Keratinocyte (primary cell): ENCODE results near the gene CAMK2G. TPM values are rescaled to one million over a fixed set of nuclear protein-coding genes. Genes with fewer than 3 reads are reported as not detected.

ENCODE experiments used
- DNase-seq: peaks from one replicate; pipeline ENCODE4 v3.0.0-alpha.2; 2011; ENCODE audit warnings: low read depth, missing footprints, low spot score
- FAIRE-seq: peaks from 2 replicates; lab custom pipeline; 2011; peaks lifted over from hg19 to GRCh38; lab: Jason Lieb, UNC
- H2AFZ ChIP-seq: 2 replicates; pipeline ENCODE4 v1.6.0; 2012; ENCODE audit warnings: low read length, control low read depth, inconsistent platforms; ENCODE audit not compliant: control insufficient read depth
- H3K27ac ChIP-seq: 2 replicates; pipeline ENCODE4 v1.5.1; 2011; ENCODE audit warnings: low read length; ENCODE audit not compliant: control insufficient read depth, insufficient read depth
- H3K27me3 ChIP-seq: 3 replicates; pipeline ENCODE4 v1.6.0; 2011; ENCODE audit warnings: low read length; ENCODE audit not compliant: control insufficient read depth, insufficient read depth; ENCODE audit errors: extremely low read depth
- H3K36me3 ChIP-seq, 2 experiments: 2 replicates in 1 of 2; 3 replicates in 1 of 2; pipeline ENCODE4 v1.5.1; 2011; ENCODE audit warnings: low read length in 2 of 2, mild to moderate bottlenecking in 1 of 2; ENCODE audit not compliant: control insufficient read depth in 2 of 2, insufficient read depth in 2 of 2; ENCODE audit errors: extremely low read depth in 1 of 2
- H3K4me1 ChIP-seq: 3 replicates; pipeline ENCODE4 v1.5.1; 2011; ENCODE audit warnings: low read length; ENCODE audit not compliant: control insufficient read depth, insufficient read depth; ENCODE audit errors: extremely low read depth
- H3K4me2 ChIP-seq: 3 replicates; pipeline ENCODE4 v1.6.0; 2011; ENCODE audit warnings: low read depth, low read length; ENCODE audit not compliant: control insufficient read depth, insufficient read depth; ENCODE audit errors: extremely low read depth
- H3K4me3 ChIP-seq, 3 experiments: fragments of 200-600 bp in 1 of 3; sonication (generic) in 1 of 3; 2 replicates in 2 of 3; 3 replicates in 1 of 3; pipeline ENCODE4 v1.5.1; 2011 to 2016; ENCODE audit warnings: low read length in 3 of 3, mild to moderate bottlenecking in 3 of 3, control low read depth in 2 of 3, inconsistent platforms in 1 of 3, low read depth in 1 of 3, mixed read lengths in 1 of 3, mixed run types in 1 of 3, moderate library complexity in 1 of 3; ENCODE audit not compliant: control insufficient read depth in 2 of 3, insufficient read depth in 2 of 3; ENCODE audit errors: extremely low read depth in 1 of 3
- H3K79me2 ChIP-seq: 2 replicates; pipeline ENCODE4 v1.6.0; 2012; ENCODE audit warnings: low read length; ENCODE audit not compliant: control insufficient read depth, insufficient read depth
- H3K9ac ChIP-seq: 3 replicates; pipeline ENCODE4 v1.6.0; 2011; ENCODE audit warnings: low read length; ENCODE audit not compliant: control insufficient read depth, insufficient read depth; ENCODE audit errors: extremely low read depth
- H3K9me1 ChIP-seq: 3 replicates; pipeline ENCODE4 v1.6.0; 2011; ENCODE audit warnings: low read length; ENCODE audit not compliant: control insufficient read depth, insufficient read depth; ENCODE audit errors: extremely low read depth
- H3K9me3 ChIP-seq: 2 replicates; pipeline ENCODE4 v1.5.1; 2012; ENCODE audit warnings: low read depth, low read length; ENCODE audit not compliant: control insufficient read depth
- H4K20me1 ChIP-seq: 3 replicates; pipeline ENCODE4 v1.6.0; 2011; ENCODE audit warnings: low read length; ENCODE audit not compliant: control insufficient read depth, insufficient read depth; ENCODE audit errors: extremely low read depth
- CTCF ChIP-seq, 3 experiments: IDR thresholded peaks in 1 of 3; conservative IDR thresholded peaks in 1 of 3; optimal IDR thresholded peaks in 1 of 3; 2 replicates in 2 of 3; 3 replicates in 1 of 3; pipeline versions ENCODE3 to v1.5.1; 2011; ENCODE audit warnings: low read length in 3 of 3, mild to moderate bottlenecking in 3 of 3, moderate library complexity in 2 of 3, control low read depth in 1 of 3, inconsistent platforms in 1 of 3; ENCODE audit not compliant: insufficient read depth in 2 of 3; ENCODE audit errors: extremely low read depth in 1 of 3
- EZH2 ChIP-seq: IDR thresholded peaks from one replicate; pipeline ENCODE4 v1.6.1; 2012; ENCODE audit warnings: inconsistent platforms, mild to moderate bottlenecking, low read length, moderate library complexity
- dilution Hi-C: fragments of 300-500 bp; cut with MboI; formaldehyde crosslinking; loops from one replicate; pipeline ENCODE4 v1.7.0; 2020; ENCODE audit warnings: low sequenced_read_pairs; ENCODE audit not compliant: extremely low pct_ligation_motif_present
- polyA plus RNA-seq, 5 experiments: library from polyadenylated mRNA; depleted of rRNA in 3 of 5; stranded (reverse) in 3 of 5; stranded (forward) in 1 of 5; unstranded in 1 of 5; fragments of >200 nt; gene quantifications; 1 replicate in 1 of 5; 2 replicates in 3 of 5; 3 replicates in 1 of 5; pipeline versions ENCODE4 v1.2.1 to v1.2.3, GENCODE V29; 2011 to 2012; ENCODE audit warnings: missing spikeins in 2 of 5, low read depth in 1 of 5, low replicate concordance in 1 of 5

CAMK2G gene
- polyA plus RNA-seq, 1 donor (not counting 4 experiments of a cell fraction or from before 2014, with no cell fraction given): 17.6 TPM

- FAIRE-seq: no peak
- Histone ChIP-seq H3K27ac (no peak overlapping the region), H3K27me3 (no peaks in the 10 kb centered on the region), H2AFZ (no peak overlapping the region), H3K9ac (no peak overlapping the region), H3K79me2 (no peaks in the 10 kb centered on the region), H3K9me1 (no peaks in the 10 kb centered on the region), H4K20me1 (no peaks in the 10 kb centered on the region), H3K4me3 (no peak overlapping the region), H3K36me3 (peaks cover 44 to 56% of the 10 kb centered on the region in 2 experiments), H3K9me3 (no peaks in the 10 kb centered on the region), H3K4me2 (no peak overlapping the region), H3K4me1 (no peaks in the 10 kb centered on the region)
- DNase-seq: no peak
- no peak for TF ChIP-seq CTCF (optimal IDR thresholded peaks at IDR 0.05 in 1 of 3, IDR thresholded peaks at IDR 0.05 in 1 of 3, conservative IDR thresholded peaks at IDR 0.05 in 1 of 3; ENCODE audit: extremely low read depth in 1 of 3, insufficient read depth in 2 of 3, low read length in 3 of 3)
- TF ChIP-seq EZH2: no peak
- dilution Hi-C loops: no loop called here
Observed at GRCh38 chr10:73803680-73804286, 70.6 kb downstream of the CAMK2G start.

- H3K9ac ChIP-seq: no peak overlapping the region
- no peak overlapping the region for H3K4me3 ChIP-seq
- dilution Hi-C loops: no loop called here
- no peaks in the 10 kb centered on the region for H3K79me2 ChIP-seq
- no peaks in the 10 kb centered on the region for H3K9me3 ChIP-seq
- H3K9me1 ChIP-seq: no peaks in the 10 kb centered on the region
- H2AFZ ChIP-seq: no peak overlapping the region
- DNase-seq (no peak), FAIRE-seq (no peak)
- TF ChIP-seq EZH2: no peak
- no peak for TF ChIP-seq CTCF (optimal IDR thresholded peaks at IDR 0.05 in 1 of 3, IDR thresholded peaks at IDR 0.05 in 1 of 3, conservative IDR thresholded peaks at IDR 0.05 in 1 of 3; ENCODE audit: extremely low read depth in 1 of 3, insufficient read depth in 2 of 3, low read length in 3 of 3)
- H3K36me3 ChIP-seq: peaks cover 43 to 63% of the 10 kb centered on the region in 2 experiments
- H4K20me1 ChIP-seq: no peaks in the 10 kb centered on the region
- no peaks in the 10 kb centered on the region for H3K27me3 ChIP-seq
- H3K4me2 ChIP-seq: no peak overlapping the region
- no peaks in the 10 kb centered on the region for H3K4me1 ChIP-seq
- no peak overlapping the region for H3K27ac ChIP-seq
Observed at GRCh38 chr10:73802276-73802991, 71.9 kb downstream of the CAMK2G start.
